ENCODE data around the gene TFDP1. TPM values are rescaled to one million over a fixed set of nuclear protein-coding genes. Genes with fewer than 3 reads are reported as not detected.

TFDP1 gene, protein sequence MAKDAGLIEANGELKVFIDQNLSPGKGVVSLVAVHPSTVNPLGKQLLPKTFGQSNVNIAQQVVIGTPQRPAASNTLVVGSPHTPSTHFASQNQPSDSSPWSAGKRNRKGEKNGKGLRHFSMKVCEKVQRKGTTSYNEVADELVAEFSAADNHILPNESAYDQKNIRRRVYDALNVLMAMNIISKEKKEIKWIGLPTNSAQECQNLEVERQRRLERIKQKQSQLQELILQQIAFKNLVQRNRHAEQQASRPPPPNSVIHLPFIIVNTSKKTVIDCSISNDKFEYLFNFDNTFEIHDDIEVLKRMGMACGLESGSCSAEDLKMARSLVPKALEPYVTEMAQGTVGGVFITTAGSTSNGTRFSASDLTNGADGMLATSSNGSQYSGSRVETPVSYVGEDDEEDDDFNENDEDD
- total RNA-seq = 68.1 and 86.0 TPM in 2 replicates

DNA sequence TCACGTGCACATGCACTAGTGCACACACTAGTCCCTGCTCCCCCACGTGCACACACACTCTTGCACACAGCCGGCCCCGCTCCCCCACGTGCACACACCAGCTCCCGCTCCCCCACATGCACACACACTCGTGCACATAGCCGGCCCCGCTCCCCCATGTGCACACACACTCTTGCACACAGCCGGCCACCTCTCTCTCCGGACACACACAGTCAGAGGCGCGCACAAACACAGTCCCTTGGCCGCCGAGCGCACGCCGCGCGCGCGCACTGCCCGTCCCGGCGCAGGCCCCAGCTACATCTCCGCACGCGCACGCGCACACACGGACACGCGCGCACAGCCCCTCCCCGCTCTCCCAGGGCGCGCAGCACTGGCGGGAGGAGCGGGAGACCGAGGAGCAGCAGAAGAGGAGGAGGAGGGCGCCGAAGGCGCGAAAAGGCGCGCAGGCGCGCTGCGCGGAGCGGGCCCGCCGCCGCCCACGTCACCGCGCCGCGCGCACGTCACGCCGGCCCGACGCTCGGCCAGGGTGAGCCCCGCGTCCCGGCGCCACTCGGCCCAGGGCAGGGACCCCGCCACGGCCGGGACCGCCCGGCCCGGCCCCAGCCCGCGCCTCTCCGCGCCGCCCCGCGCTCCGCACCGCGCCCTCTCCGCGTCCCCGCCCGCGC is at the start of gene TFDP1:
TSS of gene TFDP1 (plus strand) at position 549 of the 665 bp plus-strand sequence. CDS start 1,085 bp downstream, outside the sequence.
- DNase-seq (ENCODE audit: extremely low read depth, low read depth, low spot score) = no peak

DNA sequence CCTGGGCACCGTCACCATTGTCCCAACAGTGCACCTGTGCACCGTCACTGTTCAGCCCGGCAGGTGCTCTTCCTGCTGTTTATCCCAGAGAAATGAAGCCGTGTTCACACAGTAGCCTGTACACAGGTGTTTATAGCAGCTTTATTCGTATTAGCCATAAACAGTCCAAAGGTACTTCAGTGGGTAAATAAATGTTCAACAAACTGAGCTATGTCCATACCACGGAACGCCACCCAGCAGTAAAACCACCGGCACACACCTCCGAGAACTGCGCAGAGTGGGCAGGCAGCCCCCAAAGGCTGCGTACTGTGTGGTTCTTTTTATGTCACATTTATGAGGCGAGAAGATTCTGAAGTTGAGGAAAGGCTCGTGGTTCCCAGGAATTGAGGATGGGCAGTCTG is 49.2 kb upstream of the TFDP1 start:
- no peak for DNase-seq (ENCODE audit: extremely low read depth, low read depth, low spot score)

DNA sequence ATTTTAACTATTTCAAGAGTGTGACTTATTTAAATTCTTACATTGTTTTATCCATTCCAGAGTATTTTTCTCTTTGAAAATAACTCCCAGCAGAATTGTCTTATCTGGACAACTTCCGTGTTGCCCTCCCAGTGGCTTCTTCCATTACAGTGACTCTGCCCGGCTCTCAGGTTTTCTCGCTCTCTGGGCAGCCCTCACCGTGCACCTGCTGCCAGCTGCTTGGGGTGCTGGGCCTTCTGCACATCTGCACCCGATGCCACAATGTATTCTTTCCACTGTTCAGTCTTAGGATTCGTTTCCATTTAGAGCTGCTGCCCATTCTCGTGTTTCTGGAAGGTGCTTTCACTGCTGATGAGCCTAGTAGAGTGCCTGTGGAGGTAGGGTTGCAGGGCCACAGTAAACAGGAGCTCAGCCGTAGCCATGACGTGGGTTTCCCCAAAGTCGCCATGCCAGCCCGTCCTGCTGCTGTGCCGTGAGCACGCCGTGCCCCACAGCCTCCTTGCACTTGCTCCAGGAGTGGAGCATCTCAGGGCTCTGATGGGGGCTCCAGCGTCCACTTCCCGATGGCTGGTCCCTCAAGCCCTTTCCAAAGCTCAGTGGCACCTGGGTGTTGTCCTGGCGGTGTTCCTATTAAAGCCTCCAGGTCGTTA is 48.0 kb upstream of the TFDP1 start:
- no peak for DNase-seq (ENCODE audit: extremely low read depth, low read depth, low spot score)

DNA sequence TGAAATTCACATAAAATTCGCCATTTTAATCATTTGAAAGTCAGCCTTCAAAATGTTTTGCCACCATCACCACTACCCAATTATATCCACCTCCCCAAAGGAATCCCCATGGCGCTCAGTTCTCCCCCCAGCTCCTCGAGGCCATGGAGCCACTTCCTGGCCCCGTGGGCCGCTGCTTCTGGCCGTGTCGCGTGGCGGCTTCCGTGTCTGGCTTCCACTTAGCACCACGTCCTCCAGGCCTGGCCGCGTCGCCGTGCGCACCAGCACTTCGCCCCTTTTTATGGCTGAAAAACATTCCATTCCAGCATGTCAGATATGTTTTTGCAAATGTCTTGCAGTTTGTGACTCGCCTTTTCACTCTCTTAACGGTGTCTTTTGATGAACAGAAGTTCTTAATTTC is 47.3 kb upstream of the TFDP1 start:
- no peak for DNase-seq (ENCODE audit: extremely low read depth, low read depth, low spot score)

DNA sequence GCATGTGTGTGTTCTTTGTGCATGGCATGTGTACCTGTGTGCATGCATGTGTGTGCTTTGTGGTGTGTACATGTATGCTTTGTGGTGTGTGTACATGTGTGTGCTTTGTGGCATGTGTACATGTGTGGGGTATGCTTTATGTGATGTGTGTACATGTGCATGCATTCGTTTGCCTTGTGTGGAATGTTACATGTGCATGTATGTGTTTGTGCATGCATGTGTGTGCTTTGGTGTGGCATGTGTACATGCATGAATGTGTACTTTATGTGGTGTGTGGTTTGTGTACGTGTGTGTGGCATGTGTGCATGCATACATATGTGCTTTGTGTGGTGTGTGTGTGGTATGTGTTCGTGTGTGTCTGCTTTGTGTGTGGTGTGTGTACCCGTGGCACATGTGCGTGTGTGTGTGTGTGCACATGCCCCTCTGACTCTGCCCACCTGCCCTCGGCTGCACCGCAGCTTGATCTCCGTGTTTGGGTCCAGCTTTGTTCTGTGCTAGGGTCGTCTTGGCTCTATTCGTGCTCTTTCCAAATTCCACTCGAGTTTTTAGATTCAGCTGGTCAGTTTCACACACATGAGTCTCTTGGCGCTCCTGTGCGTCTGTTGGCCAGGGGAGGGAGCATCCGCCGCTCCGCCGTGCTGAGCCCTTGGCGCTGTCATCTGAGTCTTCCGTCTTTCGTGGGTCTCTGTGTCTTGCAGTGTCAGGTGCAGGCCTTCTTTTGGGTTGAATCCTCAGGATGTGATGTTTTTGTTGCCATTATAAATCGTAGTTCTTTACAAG is 46.5 kb upstream of the TFDP1 start:
- no peak for DNase-seq (ENCODE audit: extremely low read depth, low read depth, low spot score)

DNA sequence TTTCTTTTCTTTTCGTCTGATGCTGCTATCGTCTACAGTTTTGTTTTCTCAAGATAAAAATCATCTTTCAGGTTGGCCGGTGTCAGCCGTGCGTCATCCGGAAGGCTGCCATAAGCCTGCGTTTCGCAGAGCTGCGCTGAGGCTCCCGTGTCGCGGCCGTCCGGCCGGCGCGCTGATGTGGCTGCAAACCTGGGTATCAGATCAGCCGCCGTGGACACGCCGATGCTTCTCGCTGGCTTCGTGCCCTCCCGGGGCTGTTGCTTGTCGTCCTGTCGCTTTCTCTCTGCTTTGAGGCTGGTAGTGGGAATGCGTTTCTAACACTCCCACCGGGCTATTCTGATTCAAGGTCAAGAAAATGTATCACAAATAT is 45.9 kb upstream of the TFDP1 start:
- no peak for DNase-seq (ENCODE audit: extremely low read depth, low read depth, low spot score)

DNA sequence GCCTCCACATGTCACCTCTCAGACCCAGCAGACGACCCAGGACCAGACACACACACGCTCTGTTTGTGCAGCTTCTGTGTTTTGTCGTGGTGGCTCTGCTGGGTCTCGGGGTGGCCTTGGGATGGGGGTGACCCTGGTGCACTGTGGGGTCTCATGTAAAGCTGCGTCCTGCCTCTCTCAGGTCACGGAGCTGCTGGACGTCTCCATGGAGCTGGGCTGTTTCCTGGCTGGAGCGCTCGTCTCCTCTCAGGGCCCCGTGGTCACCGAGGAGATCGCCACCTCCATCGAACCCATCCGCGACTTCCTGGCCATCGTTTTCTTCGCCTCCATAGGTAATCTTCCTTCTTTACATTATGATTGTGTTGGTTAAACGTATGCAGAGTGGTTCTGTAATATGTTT is 45.4 kb upstream of the TFDP1 start:
- no peak for DNase-seq (ENCODE audit: extremely low read depth, low read depth, low spot score)

DNA sequence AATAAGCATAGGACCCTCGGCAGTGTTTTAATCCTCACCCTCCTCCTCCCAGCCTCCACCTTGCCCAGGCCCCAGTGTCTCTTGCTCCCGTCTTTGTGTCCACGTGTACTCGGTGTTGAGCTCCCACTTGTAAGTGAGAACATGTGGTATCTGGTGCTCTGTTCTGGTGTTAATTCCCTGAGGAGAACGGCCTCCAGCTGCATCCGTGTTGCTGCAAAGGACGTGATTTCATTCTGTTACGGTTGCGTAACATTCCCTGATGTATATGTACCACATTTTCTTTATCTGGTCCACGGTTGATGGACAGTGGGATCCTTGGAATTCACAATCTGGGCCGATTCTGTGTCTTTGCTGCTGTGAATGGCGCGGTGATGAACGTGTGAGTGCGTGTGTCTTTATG is 44.7 kb upstream of the TFDP1 start:
- no peak for DNase-seq (ENCODE audit: extremely low read depth, low read depth, low spot score)

DNA sequence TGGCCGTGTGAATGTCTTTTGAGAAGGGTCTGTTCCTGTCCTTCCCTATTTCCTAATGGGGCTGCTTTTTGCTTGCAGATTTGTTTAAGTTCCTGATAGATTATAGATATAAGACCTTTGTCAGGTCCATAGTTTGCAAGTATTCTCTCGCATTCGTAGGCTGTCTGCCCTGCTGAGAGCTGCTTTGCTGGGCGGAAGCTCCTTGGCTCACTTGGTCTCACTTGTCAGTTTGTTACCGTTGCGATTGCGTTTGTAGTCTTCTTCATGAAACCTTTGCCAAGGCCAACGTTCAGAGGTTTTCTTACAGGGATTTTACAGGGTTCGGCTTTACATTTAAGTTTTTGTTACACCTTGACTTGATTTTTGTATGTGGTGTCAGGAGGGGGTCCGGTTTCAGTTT is 44.0 kb upstream of the TFDP1 start:
- DNase-seq (ENCODE audit: extremely low read depth, low read depth, low spot score) = no peak

DNA sequence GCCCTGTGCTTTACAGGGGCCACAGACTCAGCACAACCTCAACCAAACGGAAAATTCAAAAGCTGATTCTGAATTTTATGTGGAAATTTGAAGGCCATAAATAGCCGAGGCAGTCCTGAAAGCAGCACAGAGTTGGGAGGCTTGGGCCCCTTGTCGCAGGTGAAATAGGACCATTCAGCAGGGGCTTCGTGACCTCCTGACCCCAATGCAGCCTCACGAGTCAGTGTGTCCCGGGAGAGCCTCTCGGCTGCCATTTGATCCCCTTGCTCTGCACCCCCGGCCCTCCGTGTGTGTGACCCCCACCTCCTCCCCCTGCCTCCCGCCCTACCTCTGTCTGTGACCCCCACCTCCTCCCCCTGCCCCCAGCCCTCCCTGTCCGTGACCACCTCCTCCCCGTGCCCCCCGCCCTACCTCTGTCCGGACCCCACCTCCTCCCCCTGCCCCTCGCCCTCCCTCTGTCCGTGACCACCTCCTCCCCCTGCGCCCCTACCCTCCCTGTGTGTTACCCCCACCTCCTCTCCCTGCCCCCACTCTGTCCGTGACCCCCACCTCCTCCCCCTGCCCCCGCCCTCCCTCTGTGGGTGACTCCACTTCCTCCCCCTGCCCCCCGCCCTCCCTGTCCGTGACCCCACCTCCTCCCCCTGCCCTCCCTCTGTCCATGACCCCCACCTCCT is 41.7 kb upstream of the TFDP1 start:
- DNase-seq (ENCODE audit: extremely low read depth, low read depth, low spot score) = no peak

DNA sequence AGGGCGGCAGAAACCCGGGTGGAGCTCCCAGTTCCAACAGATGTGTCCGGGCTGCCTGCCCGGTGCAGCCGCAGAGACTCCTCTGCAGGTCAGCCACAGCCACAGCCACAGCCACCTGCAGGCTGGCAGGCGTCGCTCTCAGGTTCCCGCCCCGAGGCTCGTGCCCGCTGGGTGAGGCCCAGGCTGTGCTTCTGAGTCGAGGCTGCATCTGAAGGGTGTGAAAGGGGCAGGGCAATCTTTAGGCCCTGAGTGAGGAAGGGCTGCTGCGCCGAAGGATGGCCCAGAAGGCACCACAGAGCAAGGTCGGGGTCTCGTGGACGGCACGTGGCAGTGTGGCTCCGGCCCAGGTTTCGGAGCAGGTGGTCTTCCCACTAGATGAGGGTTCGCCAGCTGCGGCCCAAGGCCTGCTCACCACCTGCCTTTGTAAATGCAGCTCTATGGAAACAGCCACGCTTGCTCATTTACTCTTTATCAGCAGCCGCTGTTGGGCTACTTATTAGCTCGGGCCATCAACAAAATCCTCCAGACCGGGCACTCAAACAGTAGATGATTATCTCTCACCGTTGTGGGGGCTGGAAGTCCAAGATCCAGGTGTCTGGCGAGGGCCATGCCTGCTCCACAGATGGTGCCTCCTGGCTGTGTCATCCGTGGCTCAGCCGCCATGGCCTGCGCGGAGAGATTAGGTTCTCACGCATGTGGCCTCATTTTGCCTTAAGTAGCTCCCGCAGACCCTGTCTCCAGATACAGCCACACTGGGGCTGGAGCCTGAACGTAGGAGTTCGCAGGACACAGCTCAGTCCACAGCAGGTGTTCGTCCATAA is 40.3 kb upstream of the TFDP1 start:
- DNase-seq (ENCODE audit: extremely low read depth, low read depth, low spot score) = no peak

DNA sequence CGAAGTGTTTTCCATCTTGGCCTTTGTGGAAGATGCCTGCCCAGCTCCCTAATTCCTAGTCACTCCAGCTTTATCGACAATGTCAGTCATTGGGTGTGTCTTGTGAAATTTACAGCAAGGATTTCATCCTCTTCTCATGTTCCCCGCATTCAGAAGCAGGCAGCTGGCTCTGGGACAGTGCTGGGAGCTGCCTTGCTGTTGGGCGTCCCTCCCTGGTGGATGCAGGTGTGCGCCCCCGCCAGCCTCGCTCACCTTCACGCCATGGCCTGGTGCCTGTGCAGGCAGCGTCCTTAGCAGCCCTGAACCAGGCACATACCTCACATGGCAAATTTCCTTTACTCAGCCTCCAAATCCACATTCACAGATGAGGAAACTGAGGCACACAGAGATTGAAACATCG is 39.7 kb upstream of the TFDP1 start:
- DNase-seq (ENCODE audit: extremely low read depth, low read depth, low spot score) = no peak

DNA sequence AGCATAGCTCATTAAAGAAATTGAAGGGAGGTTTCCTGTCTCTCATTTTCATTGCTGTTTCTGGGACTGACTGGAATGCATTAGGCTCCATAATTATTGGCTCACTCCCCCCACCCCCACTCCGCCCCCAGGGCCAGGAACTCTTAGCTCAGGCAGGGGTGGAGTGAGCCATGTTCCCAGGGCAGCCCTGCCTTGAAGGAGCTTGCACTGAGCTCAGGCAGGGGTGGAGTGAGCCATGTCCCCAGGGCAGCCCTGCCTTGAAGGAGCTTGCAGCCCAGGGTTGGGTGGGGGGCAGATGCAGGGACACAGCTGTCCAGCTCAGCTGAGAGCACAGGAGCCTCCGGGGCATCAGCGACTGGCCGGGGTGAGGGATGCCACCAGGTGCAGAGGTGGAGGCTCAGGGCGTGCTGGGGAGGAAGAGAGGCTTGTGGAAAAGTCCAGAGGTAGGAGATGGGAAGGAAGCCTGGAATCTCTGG is 39.1 kb upstream of the TFDP1 start:
- no peak for DNase-seq (ENCODE audit: extremely low read depth, low read depth, low spot score)

DNA sequence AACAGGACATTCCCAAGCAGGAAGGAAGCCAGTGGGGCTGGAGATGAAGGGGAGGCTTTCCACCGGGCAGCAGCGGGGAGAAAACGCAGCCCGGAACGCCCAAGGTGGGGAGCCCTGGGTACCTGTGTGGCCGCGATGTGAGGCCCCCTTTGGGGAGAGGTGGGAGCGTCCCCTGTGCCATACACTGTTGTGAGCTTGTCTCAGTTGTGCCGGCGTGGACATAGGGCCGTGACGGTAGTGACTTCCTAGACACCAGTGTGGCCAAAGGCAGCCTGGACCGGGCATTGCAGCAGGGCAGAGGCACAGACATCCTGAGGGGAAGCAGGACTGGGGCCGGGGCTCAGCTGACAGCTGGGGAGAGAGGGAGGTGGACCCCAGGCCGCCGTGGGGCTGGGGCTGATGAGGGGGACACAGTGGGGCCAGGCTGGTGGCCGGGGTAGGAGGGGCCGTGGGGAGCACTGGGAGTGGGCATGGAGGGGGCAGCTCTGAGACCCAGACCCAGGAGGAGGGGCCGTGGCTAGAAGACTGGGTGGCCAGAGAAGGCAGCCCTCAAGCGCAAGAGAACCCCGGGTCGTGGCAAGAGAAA is 38.5 kb upstream of the TFDP1 start:
- no peak for DNase-seq (ENCODE audit: extremely low read depth, low read depth, low spot score)

DNA sequence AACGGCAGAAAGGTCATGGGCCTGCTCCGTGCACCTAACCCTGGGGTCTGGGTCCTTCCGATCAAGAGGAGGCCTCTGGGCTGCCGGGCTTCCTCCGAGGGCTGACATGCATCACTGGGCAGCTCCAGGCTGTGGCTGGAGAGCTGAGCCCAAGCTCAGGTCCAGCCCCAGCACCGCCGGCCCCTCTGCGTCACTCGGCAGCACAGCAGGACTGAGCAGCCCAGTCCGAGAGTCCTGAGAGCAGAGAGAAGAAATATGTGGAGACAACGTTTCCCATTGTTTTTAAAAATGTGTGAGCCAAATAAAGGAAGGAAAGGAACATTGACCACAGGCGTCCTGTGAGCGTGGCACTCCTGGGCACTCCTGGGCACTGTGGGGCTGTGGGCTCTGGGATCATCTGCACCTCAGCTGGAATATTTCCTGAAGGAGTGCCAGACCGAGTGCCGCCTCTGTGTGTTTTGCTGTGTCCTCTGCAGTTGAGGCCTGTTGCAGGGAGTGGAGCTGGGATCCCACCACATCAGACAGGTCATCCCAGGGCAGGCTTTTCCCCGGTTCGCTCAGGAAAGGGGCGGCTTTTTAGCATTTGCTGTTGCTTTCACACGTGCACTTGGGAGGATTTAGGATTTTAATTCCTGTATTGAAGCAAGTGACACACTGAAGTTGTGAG is 37.8 kb upstream of the TFDP1 start:
- no peak for DNase-seq (ENCODE audit: extremely low read depth, low read depth, low spot score)

DNA sequence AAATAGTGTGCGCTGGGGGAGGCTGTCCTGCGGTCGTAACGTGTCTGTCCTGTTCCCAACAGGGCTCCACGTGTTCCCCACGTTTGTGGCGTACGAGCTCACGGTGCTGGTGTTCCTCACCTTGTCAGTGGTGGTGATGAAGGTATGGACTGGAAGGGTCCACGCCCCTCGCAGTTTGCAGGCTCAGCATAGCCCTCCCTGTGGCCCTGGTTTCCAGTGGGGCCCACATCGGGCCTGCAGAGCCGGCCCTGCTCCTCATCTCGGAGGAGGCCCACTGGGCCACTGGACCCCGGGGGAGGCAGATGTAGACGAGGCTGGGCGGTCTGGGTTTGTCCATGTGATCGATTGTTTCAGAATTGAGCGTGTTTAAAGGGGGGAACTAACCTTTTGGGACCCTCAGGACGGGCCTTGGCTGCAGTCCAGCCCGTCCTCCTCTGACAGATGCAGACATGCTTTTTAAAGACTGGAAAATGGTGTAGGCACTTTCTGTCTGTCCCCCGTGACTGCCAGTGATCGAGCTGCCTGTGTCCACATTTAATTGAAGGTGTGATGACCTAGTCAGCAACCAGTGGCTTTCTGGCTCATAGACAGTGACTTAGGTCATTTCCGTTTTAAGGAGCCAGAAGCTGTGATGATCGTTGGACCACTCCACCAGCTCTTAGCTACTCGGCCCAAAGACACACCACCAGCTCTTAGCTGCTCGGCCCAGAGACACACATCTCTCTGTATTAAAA is 37.1 kb upstream of the TFDP1 start:
- no peak for DNase-seq (ENCODE audit: extremely low read depth, low read depth, low spot score)

DNA sequence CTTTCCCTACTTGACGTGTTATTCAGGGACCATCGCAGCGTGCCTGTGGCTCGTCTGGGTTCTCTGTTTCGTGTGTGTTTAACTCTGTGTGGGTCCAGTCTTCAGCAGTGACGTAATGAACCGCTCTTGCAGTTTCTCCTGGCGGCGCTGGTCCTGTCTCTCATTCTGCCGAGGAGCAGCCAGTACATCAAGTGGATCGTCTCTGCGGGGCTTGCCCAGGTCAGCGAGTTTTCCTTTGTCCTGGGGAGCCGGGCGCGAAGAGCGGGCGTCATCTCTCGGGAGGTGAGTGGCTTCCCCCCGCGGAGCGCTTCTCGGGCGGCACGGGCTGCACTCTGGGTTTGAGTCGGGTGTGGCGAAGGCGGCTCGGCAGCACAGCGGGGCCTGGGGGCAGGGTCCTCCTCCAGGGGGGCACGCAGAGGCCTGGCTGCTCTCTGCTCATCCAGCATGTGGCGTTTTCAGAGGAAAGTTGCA is 36.3 kb upstream of the TFDP1 start:
- DNase-seq (ENCODE audit: extremely low read depth, low read depth, low spot score) = no peak
